Endothelial cell of umbilical vein (primary cell): Measurements from ENCODE around the gene TGM1. TPM values are rescaled to one million over a fixed set of nuclear protein-coding genes. Genes with fewer than 3 reads are reported as not detected.
A peak's percentile ranks its signal among the peaks of the same experiment; 100 is the strongest.

ENCODE experiments used
- BruUV-seq: library from RNA; stranded (reverse); fragments of 400-500 nt; replicated peaks from 2 replicates; lab custom pipeline; 2021; lab: Mats Ljungman, UMichigan
- CTCF ChIA-PET: fragments of 300-600, 350-600 bp; sonication (Branson Sonifier 250); formaldehyde crosslinking; loops from one replicate; lab custom pipeline; 2021; ENCODE audit warnings: antibody characterized with exemption, inconsistent platforms; lab: Charles Lee
- POLR2A ChIA-PET: fragments of 300-600, 350-600 bp; sonication (Branson Sonifier 250); formaldehyde crosslinking; loops from one replicate; lab custom pipeline; 2021; ENCODE audit warnings: antibody characterized with exemption, inconsistent platforms; lab: Charles Lee
- DNase-seq: peaks from one replicate; pipeline ENCODE4 v3.0.0-alpha.2; 2011; ENCODE audit warnings: low read depth, low spot score
- FAIRE-seq: peaks from 2 replicates; lab custom pipeline; 2011; peaks lifted over from hg19 to GRCh38; lab: Jason Lieb, UNC
- H2AFZ ChIP-seq: 2 replicates; pipeline ENCODE4 v1.6.0; 2012; ENCODE audit warnings: low read depth, low read length, control low read depth, inconsistent platforms
- H3K27ac ChIP-seq: 2 replicates; pipeline ENCODE4 v1.5.1; 2011; ENCODE audit warnings: low read depth, mild to moderate bottlenecking, control low read depth, low read length, moderate library complexity; ENCODE audit not compliant: insufficient read depth
- H3K27me3 ChIP-seq, 2 experiments: 2 replicates each; pipeline versions ENCODE4 v1.6.0 to v1.6.1; 2011; ENCODE audit warnings: low read length in 2 of 2, mixed read lengths in 1 of 2; ENCODE audit not compliant: control insufficient read depth in 2 of 2, insufficient read depth in 2 of 2
- H3K36me3 ChIP-seq, 2 experiments: 2 replicates in 1 of 2; 3 replicates in 1 of 2; pipeline ENCODE4 v1.5.1; 2011; ENCODE audit warnings: low read length in 2 of 2, mild to moderate bottlenecking in 1 of 2, moderate library complexity in 1 of 2; ENCODE audit not compliant: control insufficient read depth in 2 of 2, insufficient read depth in 2 of 2; ENCODE audit errors: extremely low read depth in 1 of 2
- H3K4me1 ChIP-seq: 3 replicates; pipeline ENCODE4 v1.5.1; 2011; ENCODE audit warnings: mild to moderate bottlenecking, low read length; ENCODE audit not compliant: control insufficient read depth, insufficient read depth; ENCODE audit errors: extremely low read depth
- H3K4me2 ChIP-seq: 2 replicates; pipeline ENCODE4 v1.6.1; 2011; ENCODE audit warnings: low read length, control low read depth, mixed read lengths; ENCODE audit not compliant: insufficient read depth
- H3K4me3 ChIP-seq, 3 experiments: fragments of 200-600 bp in 1 of 3; sonication (generic), shearing (Covaris generic) in 1 of 3; replicated peaks in 1 of 3; 2 replicates each; pipeline ENCODE4 v1.5.1; 2011 to 2016; ENCODE audit warnings: control low read depth in 3 of 3, low read length in 3 of 3, mild to moderate bottlenecking in 2 of 3, inconsistent platforms in 1 of 3, low read depth in 1 of 3, moderate library complexity in 1 of 3; ENCODE audit not compliant: insufficient read depth in 1 of 3
- H3K79me2 ChIP-seq: 2 replicates; pipeline ENCODE4 v1.6.0; 2012; ENCODE audit warnings: low read length, inconsistent platforms; ENCODE audit not compliant: control insufficient read depth, insufficient read depth
- H3K9ac ChIP-seq: replicated peaks from 2 replicates; pipeline ENCODE3; 2011; ENCODE audit warnings: low read length, control low read depth; ENCODE audit not compliant: insufficient read depth; ENCODE audit errors: extremely low read depth
- H3K9me1 ChIP-seq: replicated peaks from 3 replicates; pipeline ENCODE4 v1.6.0; 2011; ENCODE audit warnings: mild to moderate bottlenecking, low read length; ENCODE audit not compliant: control insufficient read depth, insufficient read depth; ENCODE audit errors: extremely low read depth
- H3K9me3 ChIP-seq: replicated peaks from 2 replicates; pipeline ENCODE4 v1.5.1; 2012; ENCODE audit warnings: low read length, inconsistent platforms; ENCODE audit not compliant: control insufficient read depth, insufficient read depth
- H4K20me1 ChIP-seq: replicated peaks from 2 replicates; pipeline ENCODE3; 2011; ENCODE audit warnings: mild to moderate bottlenecking, low read length; ENCODE audit not compliant: control insufficient read depth, insufficient read depth; ENCODE audit errors: extremely low read depth
- EZH2 ChIP-seq: IDR thresholded peaks from 2 replicates; pipeline ENCODE4 v1.6.1; 2012; ENCODE audit warnings: borderline replicate concordance, low read depth, mild to moderate bottlenecking, moderate library complexity, low read length, inconsistent platforms; ENCODE audit not compliant: severe bottlenecking
- FOS ChIP-seq: IDR thresholded peaks from 2 replicates; pipeline ENCODE4 v1.6.1; 2011; ENCODE audit warnings: mild to moderate bottlenecking, low read length, moderate library complexity, borderline replicate concordance; ENCODE audit not compliant: insufficient read depth
- GATA2 ChIP-seq: IDR thresholded peaks from 2 replicates; pipeline ENCODE4 v1.7.0; 2011; ENCODE audit warnings: low read depth, mild to moderate bottlenecking, moderate library complexity, mixed read lengths, low read length; ENCODE audit not compliant: insufficient read length, insufficient read depth
- POLR2A ChIP-seq: IDR thresholded peaks from 2 replicates; pipeline ENCODE4 v1.6.1; 2012; ENCODE audit warnings: low read depth, mild to moderate bottlenecking, control low read depth, low read length
- POLR2AphosphoS5 ChIP-seq: IDR thresholded peaks from 2 replicates; pipeline ENCODE4 v1.6.1; 2012; ENCODE audit warnings: low read depth, mild to moderate bottlenecking, control low read depth, low read length, moderate library complexity; ENCODE audit not compliant: insufficient read depth
- dilution Hi-C: fragments of 300-500 bp; cut with MboI; formaldehyde crosslinking; loops from one replicate; pipeline ENCODE4 v1.15.0; 2019; ENCODE audit warnings: low sequenced_read_pairs; ENCODE audit not compliant: extremely low pct_ligation_motif_present
- intact Hi-C: fragments of 100-400 bp; cut with micrococcal nuclease; formaldehyde crosslinking; loops from one replicate; pipeline ENCODE4 v1.10.0; 2022
- polyA plus RNA-seq, 4 experiments: library from polyadenylated mRNA; depleted of rRNA in 3 of 4; stranded (reverse) in 3 of 4; unstranded in 1 of 4; fragments of >200 nt; gene quantifications; 2 replicates each; pipeline versions ENCODE4 v1.2.1 to v1.2.3, GENCODE V29; 2011 to 2012; ENCODE audit warnings: missing spikeins in 1 of 4
- total RNA-seq: library from RNA; stranded (reverse); gene quantifications from 2 replicates; pipeline ENCODE4 v1.2.3, GENCODE V29; 2021
- TF ChIP-seq, protein P1 (sequence below): IDR thresholded peaks from 2 replicates; pipeline ENCODE4 v1.6.1; 2011; ENCODE audit not compliant: insufficient read depth, insufficient read length

Gene TGM1
- total and polyA plus RNA-seq, 2 donors (not counting 3 experiments of a cell fraction or from before 2014, with no cell fraction given): 1.0 to 3.4 TPM

DNA sequence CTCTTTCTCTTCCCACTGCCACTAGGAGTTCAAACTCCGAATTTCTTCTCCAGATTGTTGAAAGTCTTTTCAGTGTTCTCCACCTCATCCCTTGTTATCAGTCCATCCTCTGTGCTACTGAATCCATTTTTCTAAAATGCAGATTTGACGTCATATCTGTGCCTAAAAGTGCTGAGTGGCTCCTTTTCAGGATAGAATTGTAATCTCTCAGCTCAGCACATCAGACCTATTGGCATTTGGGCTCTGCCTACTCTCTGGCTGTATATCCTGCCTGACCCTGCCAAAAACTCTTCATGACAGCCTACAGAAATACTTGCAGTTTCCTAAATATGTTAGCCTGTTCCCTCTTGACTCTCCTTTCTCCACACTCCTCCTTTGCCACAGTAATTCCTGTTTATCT is 9.5 kb upstream of the TGM1 start:
- FAIRE-seq (peak; percentile 33), DNase-seq (no peak)
- Histone ChIP-seq H3K27me3 (no peaks in the 10 kb centered on the region), H3K27ac (no peak overlapping the region), H4K20me1 (no peaks in the 10 kb centered on the region), H3K4me1 (peaks cover 9% of the 10 kb centered on the region), H3K9ac (no peak overlapping the region), H3K36me3 (peaks cover 2 to 8% of the 10 kb centered on the region in 2 experiments), H3K4me3 (no peak overlapping the region), H3K79me2 (no peaks in the 10 kb centered on the region), H3K9me1 (no peaks in the 10 kb centered on the region), H3K9me3 (no peaks in the 10 kb centered on the region), H3K4me2 (no peak overlapping the region), H2AFZ (no peak overlapping the region)
- dilution Hi-C loops (no loop called here), intact Hi-C loops (no loop called here)
- TF ChIP-seq POLR2A (no peak), GATA2 (no peak), FOS (no peak)
- BruUV-seq: no TSS peak
- ChIA-PET CTCF (interaction anchor here (1.3 to 2.9 kb wide), 3 partner anchors 16 to 60 kb away, joined by 3 to 28 read pairs (median 5); partner anchors contain the start of gene CHMP4A), POLR2A (interaction anchor here (1.9 kb wide), 1 partner anchor 30 kb away, joined by 17 read pairs; the partner anchor contains the start of gene TINF2)

DNA sequence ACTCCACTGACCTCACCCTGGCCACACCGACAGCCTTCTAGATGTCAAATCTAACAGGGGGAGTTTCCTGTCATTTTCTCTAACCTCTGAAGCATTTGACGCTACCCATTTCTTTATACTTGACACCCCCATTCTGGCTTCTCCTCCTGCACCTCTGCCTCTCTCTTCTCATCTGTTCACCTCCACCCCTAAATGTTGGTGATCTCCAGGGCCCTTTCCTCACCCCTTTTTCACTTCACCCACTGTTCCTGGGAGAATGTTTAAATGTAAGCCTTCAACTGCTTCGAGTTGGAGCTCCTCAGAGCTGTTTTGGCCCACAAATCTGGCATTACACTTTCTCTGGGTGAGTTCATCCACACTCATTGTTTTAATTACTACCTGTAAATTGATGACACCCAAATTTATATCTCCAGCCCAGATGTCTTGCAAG is 8.9 kb upstream of the TGM1 start:
- H3K4me1 ChIP-seq: peaks cover 9% of the 10 kb centered on the region
- peaks cover 2 to 15% of the 10 kb centered on the region in 2 experiments for H3K36me3 ChIP-seq
- peak overlapping the region; percentile 58 to 77 (median 65) for H3K4me3 ChIP-seq
- H3K9ac ChIP-seq: peak overlapping the region; percentile 98
- no peak for TF ChIP-seq EZH2
- no peak for TF ChIP-seq POLR2AphosphoS5
- TF ChIP-seq, protein P1, sequence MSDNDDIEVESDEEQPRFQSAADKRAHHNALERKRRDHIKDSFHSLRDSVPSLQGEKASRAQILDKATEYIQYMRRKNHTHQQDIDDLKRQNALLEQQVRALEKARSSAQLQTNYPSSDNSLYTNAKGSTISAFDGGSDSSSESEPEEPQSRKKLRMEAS: no peak
- no peak for TF ChIP-seq POLR2A
- no peak for TF ChIP-seq GATA2
- no TSS peak for BruUV-seq
- no peaks in the 10 kb centered on the region for H4K20me1 ChIP-seq
- intact Hi-C loops (loop anchor here (1.0 kb wide), 5 partner anchors 27 to 56 kb away; partner anchors contain the start of genes DHRS1, MDP1 and NOP9), dilution Hi-C loops (no loop called here)
- H3K27ac ChIP-seq: peak overlapping the region; percentile 92
- peak overlapping the region; percentile 81 for H2AFZ ChIP-seq
- CTCF ChIA-PET: interaction anchor here (0.6 to 2.9 kb wide), 14 partner anchors 8 to 1344 kb away, joined by 3 to 35 read pairs (median 5); partner anchors contain the start of genes CHMP4A, CIDEB, IRF9 and MDP1
- H3K9me1 ChIP-seq: no peaks in the 10 kb centered on the region
- H3K27me3 ChIP-seq: no peaks in the 10 kb centered on the region
- no peaks in the 10 kb centered on the region for H3K9me3 ChIP-seq
- no peaks in the 10 kb centered on the region for H3K79me2 ChIP-seq
- FAIRE-seq: peak; percentile 40
- peak overlapping the region; percentile 76 for H3K4me2 ChIP-seq
- DNase-seq: no peak
- POLR2A ChIA-PET: interaction anchor here (0.8 to 1.9 kb wide), 3 partner anchors 8 to 29 kb away, joined by 3 to 17 read pairs (median 4); partner anchors contain the start of gene TINF2
